Left renal cortex interstitium (tissue), 4 donors: ENCODE data around the gene CCDC110. TPM values are rescaled to one million over a fixed set of nuclear protein-coding genes. Genes with fewer than 3 reads are reported as not detected.

Source experiments
- DNase-seq, 4 donors: peaks; one replicate each; pipeline ENCODE4 v3.0.0-alpha.2; 2013; ENCODE audit warnings: low read depth in 4 of 4, low spot score in 2 of 4, missing footprints in 1 of 4
- polyA plus RNA-seq, 4 donors: library from polyadenylated mRNA; unstranded; fragments of 120-200 nt; gene quantifications; one replicate each; pipeline ENCODE4 v1.2.1, GENCODE V29; 2013; ENCODE audit not compliant: insufficient read length in 4 of 4

CCDC110 gene
- polyA plus RNA-seq, 4 donors: 1.7 to 3.8 (median 2.5) TPM

DNA sequence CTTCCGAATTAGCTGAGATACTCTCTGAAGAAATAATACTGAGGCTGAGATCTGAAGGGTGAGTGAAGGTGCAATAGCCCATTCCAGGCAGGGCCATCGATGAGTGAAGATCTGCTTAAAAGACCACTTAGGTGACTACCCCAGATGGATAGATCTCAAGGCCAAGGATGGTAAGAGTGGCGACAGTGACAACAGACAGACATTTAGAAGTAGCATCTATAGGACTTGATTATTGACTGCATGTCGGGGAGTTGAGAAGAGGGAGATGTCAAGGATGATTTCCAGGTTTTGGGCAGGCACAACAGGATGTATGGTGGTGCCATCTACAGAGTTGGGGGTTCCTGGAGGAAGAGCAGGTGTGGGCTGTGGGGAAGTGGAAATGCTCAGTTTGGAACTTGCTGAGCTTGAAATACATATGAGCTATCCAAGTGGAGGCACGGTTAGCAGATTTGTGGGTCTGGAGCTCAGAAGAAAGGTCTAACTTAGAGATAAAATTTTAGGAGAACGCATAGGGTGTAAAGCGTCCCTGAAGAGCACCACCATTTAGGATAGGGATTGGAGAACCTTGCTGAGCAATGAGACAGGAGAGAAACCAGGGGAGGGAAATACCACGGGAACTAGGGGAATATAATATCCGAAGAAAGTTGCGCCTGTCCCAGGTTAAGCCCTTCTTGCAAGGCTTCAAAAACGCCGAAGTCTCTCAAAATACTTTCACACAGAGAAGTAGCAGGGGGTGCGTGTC lies 46.5 kb downstream of the CCDC110 start:
- DNase-seq: peak; percentile 2 to 50 (median 39)

DNA sequence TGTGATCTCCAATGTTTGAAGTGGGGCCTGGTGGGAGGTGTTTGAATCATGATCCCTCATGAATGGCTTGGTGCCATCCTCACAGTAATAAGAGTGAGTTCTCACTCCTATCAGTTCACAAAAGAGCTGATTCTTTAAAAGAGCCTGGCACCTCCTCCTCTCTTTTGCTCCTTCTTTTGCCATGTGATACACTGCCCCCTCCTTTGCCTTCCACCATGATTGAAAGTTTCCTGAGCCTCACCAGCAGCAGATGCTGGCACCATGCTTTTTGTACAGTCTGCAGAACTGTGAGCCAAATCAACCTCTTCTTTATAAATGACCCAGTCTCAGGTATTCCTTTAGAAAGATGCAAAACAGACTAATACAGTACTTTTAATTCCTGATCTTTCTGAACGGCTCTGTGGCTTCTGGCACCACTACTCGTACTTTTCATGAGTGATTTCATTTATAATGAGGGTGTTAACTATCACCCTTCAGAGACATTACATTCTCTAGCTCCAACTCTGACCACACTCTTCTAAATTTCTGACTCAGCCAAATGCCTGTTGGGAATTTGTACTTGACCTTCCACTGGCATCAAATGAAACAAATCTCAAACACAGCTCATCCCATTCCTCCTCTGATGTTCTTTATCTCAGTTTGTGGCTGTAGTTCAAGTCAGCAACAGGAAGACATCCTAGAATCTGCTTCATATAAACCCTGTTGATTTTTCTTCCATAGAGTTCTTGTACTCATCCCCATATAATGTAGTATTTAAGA lies 50.0 kb downstream of the CCDC110 start:
- no peak for DNase-seq

DNA sequence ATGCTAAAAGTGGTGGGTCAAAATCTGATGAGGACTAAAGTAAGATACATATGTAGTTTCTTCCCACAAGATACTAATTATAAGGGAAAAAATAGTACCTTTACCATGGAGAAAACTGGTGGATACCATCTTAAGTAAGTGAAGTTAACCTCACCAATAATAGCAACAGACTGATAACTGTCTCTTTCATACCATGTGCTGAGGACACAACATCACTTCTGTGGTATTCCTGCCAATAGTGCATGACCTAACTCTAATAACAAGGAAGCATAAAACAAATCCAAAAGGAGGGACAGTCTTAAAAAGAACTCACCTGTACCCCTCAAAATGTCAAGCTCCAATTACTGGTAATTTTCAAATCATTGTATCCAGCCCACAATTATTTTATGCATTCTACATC lies 54.6 kb downstream of the CCDC110 start:
- DNase-seq: no peak

DNA sequence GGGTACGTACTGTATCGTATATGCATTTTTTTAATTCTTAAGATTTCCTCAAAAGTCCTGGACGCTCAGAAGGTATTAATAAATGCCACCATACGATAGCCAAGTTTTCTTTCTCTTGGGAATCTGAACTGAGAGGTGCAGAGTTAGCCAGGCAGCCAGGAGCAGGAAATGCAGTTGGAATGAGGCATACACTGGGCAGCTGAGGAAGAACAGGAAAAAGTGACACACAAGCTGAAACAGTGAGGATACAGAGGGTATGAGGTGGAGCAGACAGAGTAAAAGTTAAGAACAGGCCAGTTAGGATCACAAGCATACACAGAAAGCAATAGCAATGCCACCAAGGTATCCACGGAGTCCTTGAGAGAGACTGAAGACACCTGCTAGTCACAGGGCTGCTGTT lies 59.1 kb downstream of the CCDC110 start:
- DNase-seq: no peak

DNA sequence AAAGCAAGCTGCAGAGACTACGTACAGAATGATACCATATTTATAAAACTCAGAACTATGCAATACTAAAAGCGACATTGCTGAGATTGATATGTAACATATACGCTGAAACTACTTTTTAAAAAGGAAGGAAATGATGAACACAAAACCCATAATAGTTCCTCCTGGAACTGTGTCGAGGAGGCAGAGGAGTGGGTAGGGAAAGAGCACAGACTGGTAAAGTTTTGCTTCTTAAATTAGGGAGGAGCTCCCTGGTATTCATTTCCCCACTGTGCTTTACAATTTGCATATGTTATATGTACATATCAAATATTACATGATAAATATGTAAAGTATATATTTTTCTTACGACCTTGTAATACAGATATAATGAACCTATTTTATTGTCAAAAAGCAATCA lies 59.7 kb downstream of the CCDC110 start:
- DNase-seq: no peak

DNA sequence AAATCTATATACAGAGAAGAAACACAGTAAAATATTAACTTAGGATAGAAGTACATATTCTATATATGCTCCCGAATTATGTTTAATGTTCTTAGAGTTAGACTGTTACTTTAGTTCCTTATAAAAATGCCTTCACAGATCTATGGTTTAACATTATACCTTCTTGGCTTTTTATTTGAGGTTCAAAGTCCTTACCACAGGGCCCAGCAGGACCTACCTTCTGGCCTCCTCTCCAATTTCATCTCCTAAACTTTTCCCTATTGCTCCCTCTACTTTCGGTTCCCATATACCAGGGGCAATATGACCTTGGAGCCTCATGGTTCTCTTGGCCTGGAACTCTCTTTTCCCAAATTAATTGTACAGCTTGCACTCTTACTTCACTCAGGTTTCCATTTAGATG lies 63.1 kb downstream of the CCDC110 start:
- no peak for DNase-seq

DNA sequence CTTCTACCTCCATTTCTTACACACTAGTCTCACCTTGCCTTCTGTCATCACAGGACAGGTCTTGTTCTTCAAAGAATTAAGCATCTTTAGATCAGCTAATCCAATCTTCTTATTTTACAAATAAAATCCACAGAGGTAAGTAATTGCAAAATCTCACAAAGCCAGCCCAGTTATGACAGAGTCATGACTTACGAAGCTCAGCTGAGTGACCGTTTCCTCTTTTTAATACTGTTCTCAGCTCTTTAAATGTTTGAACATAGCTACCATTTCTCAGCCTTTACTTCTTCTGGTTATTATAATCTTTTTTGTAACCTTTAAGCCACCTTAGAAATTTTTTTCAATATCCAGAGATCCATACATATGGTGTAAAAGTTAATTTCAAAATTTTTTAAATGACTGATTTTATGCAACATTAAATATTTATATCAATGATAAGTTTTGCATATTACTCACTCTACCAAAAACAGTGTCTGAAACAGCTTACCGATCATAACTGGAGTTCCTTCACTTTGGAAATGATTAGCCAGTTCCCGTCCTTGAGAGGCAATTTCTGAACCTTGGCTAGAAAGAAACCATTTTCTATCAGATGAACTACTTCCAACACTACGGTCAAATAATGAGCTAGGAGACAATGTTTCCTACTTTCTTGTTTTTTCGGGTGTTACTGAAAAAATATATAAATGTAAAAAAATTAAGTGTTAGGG lies 66.1 kb downstream of the CCDC110 start:
- DNase-seq: no peak

DNA sequence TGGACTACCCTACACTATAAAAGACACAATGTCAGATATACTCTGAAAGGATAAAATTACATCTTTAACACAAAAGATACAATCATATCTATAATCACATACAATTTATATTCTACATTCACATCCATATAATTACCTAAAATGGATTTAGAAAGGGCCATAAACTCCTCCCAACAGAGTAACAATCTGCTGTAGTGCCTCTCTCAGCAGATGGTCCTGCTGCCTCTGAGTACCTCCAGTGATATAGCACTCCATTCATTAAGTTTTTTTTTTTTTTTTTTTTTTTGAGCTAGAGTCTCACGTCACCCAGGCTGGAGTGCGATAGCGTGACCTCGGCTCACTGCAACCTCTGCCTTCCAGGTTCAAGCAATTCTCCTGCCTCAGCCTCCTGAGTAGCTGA lies 67.5 kb downstream of the CCDC110 start:
- no peak for DNase-seq

DNA sequence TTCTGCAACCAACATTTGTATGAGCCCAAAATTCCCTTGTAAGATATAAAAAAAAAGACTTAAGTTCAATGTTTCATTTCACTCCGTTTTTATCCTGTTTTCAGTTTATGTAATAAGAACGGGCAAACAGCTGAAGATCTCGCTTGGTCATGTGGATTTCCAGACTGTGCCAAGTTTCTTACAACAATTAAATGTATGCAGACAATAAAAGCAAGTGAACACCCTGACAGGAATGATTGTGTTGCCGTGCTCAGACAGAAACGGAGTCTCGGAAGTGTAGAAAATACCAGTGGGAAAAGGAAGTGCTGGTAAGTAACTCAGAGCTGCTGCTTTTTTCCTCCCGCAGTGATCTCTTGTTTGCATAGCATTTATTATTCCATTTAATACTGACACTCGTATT lies 72.1 kb downstream of the CCDC110 start:
- no peak for DNase-seq

DNA sequence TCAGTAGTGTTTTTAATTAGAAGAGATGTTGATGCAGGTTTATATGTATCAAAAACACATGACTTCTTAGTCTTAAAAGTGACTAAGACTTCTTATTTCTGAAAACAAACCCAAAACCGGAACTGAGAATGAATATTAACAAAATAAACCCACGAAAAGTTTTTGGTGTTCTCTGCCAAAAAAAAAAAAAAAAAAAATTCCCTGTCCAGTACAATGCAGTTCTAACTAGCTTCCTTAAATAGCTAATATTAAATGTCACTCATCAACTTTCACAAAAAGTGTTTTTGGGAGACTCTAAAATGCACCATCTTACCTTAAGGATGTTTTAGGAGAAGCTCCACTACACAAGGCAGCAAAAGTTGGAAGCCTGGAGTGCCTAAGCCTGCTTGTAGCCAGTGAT lies 72.9 kb downstream of the CCDC110 start:
- no peak for DNase-seq

DNA sequence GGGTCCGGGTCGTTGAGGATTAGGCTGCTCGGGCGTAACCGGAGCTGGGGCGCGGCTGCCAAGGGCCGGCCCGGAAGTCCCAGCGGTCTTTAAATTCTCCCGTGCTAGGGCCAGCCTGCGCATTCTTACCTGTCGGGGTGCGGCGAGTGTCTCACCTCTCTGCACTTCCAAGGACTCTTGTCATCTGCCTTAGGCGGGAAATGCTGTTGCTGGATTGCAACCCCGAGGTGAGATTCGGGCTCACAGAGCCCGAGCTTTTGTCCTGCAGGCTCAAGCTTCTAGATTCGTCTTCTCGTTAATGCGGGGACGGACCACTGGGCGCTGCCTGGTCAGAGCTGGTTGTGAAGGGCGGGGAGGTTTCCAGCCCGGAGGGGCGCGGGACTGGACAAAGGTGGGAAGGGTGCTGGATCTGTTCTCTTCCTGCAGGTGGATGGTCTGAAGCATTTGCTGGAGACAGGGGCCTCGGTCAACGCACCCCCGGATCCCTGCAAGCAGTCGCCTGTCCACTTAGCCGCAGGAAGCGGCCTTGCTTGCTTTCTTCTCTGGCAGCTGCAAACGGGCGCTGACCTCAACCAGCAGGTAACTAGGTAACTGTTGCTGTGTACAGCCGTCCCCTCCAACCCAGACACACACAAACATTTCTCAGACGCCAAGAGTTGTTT lies 74.7 kb downstream of the CCDC110 start, which contains the start of gene ANKRD37:
Gene ANKRD37, plus strand, starts transcription at position 118 of the 662 bp plus-strand sequence. Its CDS starts 83 bp downstream, at position 201.
- DNase-seq: peak in 2 of 4 donors; percentile 44 to 62

DNA sequence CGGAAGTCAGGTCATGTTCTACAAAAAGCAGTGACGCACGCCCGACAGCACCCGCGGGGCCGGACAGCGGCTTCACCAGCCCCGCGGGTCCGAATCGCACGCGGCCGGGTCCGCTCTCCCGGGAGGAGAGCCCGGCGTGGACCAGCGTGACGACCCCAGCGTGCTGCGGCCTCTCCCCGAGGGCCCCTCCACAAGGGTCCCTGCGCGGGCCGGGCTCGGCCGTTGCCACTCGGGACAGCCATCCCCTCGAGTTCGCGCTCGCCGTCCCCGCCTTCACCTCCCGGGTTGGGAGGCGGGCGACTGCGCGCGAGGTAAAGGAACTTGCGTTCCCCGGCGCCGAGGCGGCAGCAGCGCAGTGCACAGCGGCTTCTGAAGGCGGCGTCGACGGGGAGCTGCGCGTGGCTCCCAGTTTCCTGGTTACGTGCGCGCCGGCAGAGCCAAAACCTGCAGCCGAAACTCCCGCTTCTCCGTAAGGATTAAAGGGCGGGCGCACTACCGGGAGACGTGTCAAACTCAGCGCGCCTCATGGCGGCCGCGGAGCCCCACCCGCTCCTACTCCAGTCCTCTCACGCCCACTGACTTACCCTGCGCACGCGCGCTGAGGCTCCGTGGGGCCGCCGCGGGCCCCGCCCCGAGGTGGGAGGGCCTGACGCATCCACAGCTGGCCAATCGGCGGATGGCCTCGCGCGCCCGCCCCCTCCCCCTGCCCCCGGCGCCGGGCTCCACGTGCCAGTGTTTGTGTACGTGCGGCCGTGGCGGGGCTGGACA lies 75.4 kb downstream of the CCDC110 start:
- peak; percentile 86 to 95 (median 90) for DNase-seq

DNA sequence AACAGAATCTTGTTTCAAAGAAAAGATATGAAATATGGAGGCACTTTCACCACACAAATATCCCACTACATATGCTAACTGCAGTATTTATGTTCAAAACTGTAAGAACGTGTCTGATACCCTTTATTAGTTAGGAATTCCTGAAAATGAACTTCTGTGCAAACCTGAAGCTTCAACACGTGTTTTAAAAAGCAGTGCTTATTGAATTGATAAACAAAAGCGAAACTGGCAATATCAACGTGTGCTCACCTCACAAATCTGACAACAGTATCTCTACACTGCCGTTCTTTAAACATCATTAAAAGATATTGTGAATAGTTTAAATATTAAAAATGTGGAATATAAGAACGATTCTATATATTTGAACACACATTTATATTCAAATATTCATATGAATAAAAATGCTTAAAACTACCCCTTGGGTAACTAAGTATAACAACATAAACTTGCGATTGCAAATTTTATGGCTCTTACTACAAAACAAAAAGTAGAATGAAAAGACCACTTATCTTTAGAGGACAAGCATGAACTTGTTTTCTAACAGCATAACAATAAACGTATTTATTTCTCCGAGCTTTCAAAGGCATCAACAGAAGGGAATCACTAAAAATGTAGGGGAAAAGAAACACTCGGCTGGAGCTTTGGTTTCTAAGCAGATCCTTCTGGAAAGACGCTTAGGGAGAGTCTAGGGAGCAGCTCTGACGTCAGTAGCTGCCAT lies 76.1 kb downstream of the CCDC110 start, which contains the start of gene LRP2BP:
Gene LRP2BP, minus strand, starts transcription at position 687 of the 718 bp plus-strand sequence. CDS start 17,738 bp downstream, outside the sequence.
- DNase-seq: peak in 2 of 4 donors; percentile 68 to 78

Other genes with a start within 250 kb of the CCDC110 start
- gene LRP2BP, start 75.8 kb downstream of the CCDC110 start, polyA plus RNA-seq: 1 to 10 TPM; 2.0 to 7.3 (median 3.4) TPM
- gene ANKRD37, start 74.9 kb downstream of the CCDC110 start, polyA plus RNA-seq: 10 to 100 TPM; 10.8 to 14.2 (median 12.4) TPM
- gene UFSP2, start 45.8 kb downstream of the CCDC110 start, polyA plus RNA-seq: 10 to 100 TPM; 56.5 to 89.3 (median 72.2) TPM
- gene PDLIM3, start 63.8 kb upstream of the CCDC110 start, polyA plus RNA-seq: 1 to 10 TPM; 3.8 to 5.4 (median 5.1) TPM